Stromal cell of bone marrow (primary cell): ENCODE results near the gene SLC7A4.

ENCODE experiments used
- DNase-seq: peaks from one replicate; pipeline ENCODE4 v3.0.0-alpha.2; 2012; ENCODE audit warnings: low read depth

Gene SLC7A4

GRCh38 chr22:20997536-20998257, 34.7 kb downstream of the SLC7A4 start:
- DNase-seq = no peak

- DNase-seq = no peak
Observed at GRCh38 chr22:20996598-20997535, 35.5 kb downstream of the SLC7A4 start.

GRCh38 chr22:20996031-20996410, 36.3 kb downstream of the SLC7A4 start:
- no peak for DNase-seq

GRCh38 chr22:20995329-20996030, 36.9 kb downstream of the SLC7A4 start:
- DNase-seq = no peak

GRCh38 chr22:20994902-20995241, 37.5 kb downstream of the SLC7A4 start:
- no peak for DNase-seq

- no peak for DNase-seq
Observed at GRCh38 chr22:20994128-20994901, 38.0 kb downstream of the SLC7A4 start.

GRCh38 chr22:20993304-20994127, 38.8 kb downstream of the SLC7A4 start:
- DNase-seq = no peak

GRCh38 chr22:20992456-20993303, 39.7 kb downstream of the SLC7A4 start:
- DNase-seq = no peak

- DNase-seq = no peak
Observed at GRCh38 chr22:20992056-20992442, 40.3 kb downstream of the SLC7A4 start.

- DNase-seq = no peak
Observed at GRCh38 chr22:20991252-20992055, 40.9 kb downstream of the SLC7A4 start.

GRCh38 chr22:20990184-20991180, 41.9 kb downstream of the SLC7A4 start:
- DNase-seq = no peak

GRCh38 chr22:20989323-20990138, 42.8 kb downstream of the SLC7A4 start:
- no peak for DNase-seq

GRCh38 chr22:20988573-20989322, 43.6 kb downstream of the SLC7A4 start:
- DNase-seq = no peak

GRCh38 chr22:20987375-20987774, 45.0 kb downstream of the SLC7A4 start:
- DNase-seq = no peak

GRCh38 chr22:20986365-20986764, 46.0 kb downstream of the SLC7A4 start:
- no peak for DNase-seq

GRCh38 chr22:20985720-20986119, 46.6 kb downstream of the SLC7A4 start:
- no peak for DNase-seq
